ENCODE measurements around the gene RBM41. TPM values are rescaled to one million over a fixed set of nuclear protein-coding genes. Genes with fewer than 3 reads are reported as not detected.
"Not testable (repeated sequence)": the region's sequence is repeated elsewhere in the genome, so short reads cannot be mapped to it uniquely, and the experiment has no call there.

RBM41 gene
- total RNA-seq, 1 experiment from 2014 or later = 19.4 TPM

DNA sequence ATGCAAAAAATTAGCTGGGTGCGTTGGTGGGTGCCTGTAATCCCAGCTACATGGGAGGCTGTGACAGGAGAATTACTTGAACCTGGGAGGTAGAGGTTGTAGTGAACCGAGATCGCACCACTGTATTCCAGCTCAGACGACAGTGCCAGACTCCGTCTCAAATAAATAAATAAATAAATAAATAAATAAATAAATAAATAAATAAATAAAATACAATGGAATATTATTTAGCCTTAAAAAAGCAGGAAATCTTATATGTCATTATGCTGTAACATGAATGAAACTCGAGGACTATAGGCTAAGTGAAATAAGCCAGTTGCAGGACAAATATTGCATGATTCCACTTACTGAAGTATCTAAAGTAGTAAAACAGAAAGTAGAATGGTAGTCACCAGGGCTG lies 42.5 kb downstream of the RBM41 start:
- no peak overlapping the region for H3K18ac ChIP-seq (ENCODE audit: insufficient read length, low read depth, low read length)
- H3K4me1 Mint-ChIP-seq = peaks cover 0 to 5% of the 10 kb centered on the region in 2 experiments; a peak in 2 of 4 replicates
- no peak overlapping the region for H4K5ac ChIP-seq (ENCODE audit: insufficient read length, low read depth, low read length)
- H3K27ac Mint-ChIP-seq = no peak overlapping the region
- H2BK15ac ChIP-seq (ENCODE audit: low read depth, low read length) = no peak overlapping the region
- H3K79me2 ChIP-seq (ENCODE audit: insufficient read depth, low read length) = no peaks in the 10 kb centered on the region
- H2AK5ac ChIP-seq (ENCODE audit: insufficient read length, low read length) = no peak overlapping the region
- TF ChIP-seq, protein P1, sequence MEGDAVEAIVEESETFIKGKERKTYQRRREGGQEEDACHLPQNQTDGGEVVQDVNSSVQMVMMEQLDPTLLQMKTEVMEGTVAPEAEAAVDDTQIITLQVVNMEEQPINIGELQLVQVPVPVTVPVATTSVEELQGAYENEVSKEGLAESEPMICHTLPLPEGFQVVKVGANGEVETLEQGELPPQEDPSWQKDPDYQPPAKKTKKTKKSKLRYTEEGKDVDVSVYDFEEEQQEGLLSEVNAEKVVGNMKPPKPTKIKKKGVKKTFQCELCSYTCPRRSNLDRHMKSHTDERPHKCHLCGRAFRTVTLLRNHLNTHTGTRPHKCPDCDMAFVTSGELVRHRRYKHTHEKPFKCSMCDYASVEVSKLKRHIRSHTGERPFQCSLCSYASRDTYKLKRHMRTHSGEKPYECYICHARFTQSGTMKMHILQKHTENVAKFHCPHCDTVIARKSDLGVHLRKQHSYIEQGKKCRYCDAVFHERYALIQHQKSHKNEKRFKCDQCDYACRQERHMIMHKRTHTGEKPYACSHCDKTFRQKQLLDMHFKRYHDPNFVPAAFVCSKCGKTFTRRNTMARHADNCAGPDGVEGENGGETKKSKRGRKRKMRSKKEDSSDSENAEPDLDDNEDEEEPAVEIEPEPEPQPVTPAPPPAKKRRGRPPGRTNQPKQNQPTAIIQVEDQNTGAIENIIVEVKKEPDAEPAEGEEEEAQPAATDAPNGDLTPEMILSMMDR (conservative IDR thresholded peaks at IDR 0.05) = no peak
- no peak overlapping the region for H2AFZ ChIP-seq (ENCODE audit: low read length)
- no peak overlapping the region for H4K91ac ChIP-seq (ENCODE audit: insufficient read length, low read depth, low read length)
- no peaks in the 10 kb centered on the region for H3K27me3 ChIP-seq (ENCODE audit: insufficient read depth, low read length)
- H3K14ac ChIP-seq (ENCODE audit: insufficient read depth, low read length) = no peak overlapping the region
- H3K79me1 ChIP-seq (ENCODE audit: insufficient read depth, low read depth, low read length, poor library complexity, severe bottlenecking) = no peaks in the 10 kb centered on the region
- no peak overlapping the region for H3K23ac ChIP-seq (ENCODE audit: insufficient read length, low read depth, low read length)
- peaks cover 21 to 45% of the 10 kb centered on the region in 2 experiments for H3K9me3 Mint-ChIP-seq
- no peak for DNase-seq
- no peak overlapping the region for H3K9ac ChIP-seq (ENCODE audit: extremely low read depth, insufficient read length, low read length)
- H3K4me1 ChIP-seq (ENCODE audit: insufficient read depth, low read length) = no peaks in the 10 kb centered on the region
- H2BK5ac ChIP-seq (ENCODE audit: insufficient read length, low read length) = no peak overlapping the region
- no peaks in the 10 kb centered on the region for H4K20me1 ChIP-seq (ENCODE audit: control insufficient read depth, insufficient read depth, insufficient read length)
- no peak overlapping the region for H2BK12ac ChIP-seq (ENCODE audit: insufficient read length, low read depth, low read length)
- H3K4me2 ChIP-seq (ENCODE audit: insufficient read depth, insufficient read length, low read length) = no peak overlapping the region
- peaks cover 9 to 35% (median 14%) of the 10 kb centered on the region in 3 experiments; a peak in 6 of 7 replicates for H3K36me3 Mint-ChIP-seq (ENCODE audit: insufficient read depth in 1 of 3, low read depth in 3 of 3)
- H3K4ac ChIP-seq (ENCODE audit: low read depth, low read length) = no peak overlapping the region
- H3K27ac ChIP-seq (ENCODE audit: insufficient read length, low read depth, low read length) = no peak overlapping the region
- no peak overlapping the region for H3K4me3 Mint-ChIP-seq
- H3K27me3 Mint-ChIP-seq (ENCODE audit: low read depth) = no peaks in the 10 kb centered on the region
- H3T11ph ChIP-seq (ENCODE audit: low read length) = no peak overlapping the region
- no peak overlapping the region for H3K56ac ChIP-seq (ENCODE audit: insufficient read length, low read depth, low read length)
- no peak overlapping the region for H2BK120ac ChIP-seq (ENCODE audit: low read depth, low read length, poor library complexity, severe bottlenecking)
- no peaks in the 10 kb centered on the region for H3K23me2 ChIP-seq (ENCODE audit: insufficient read length, low read depth, low read length, poor library complexity, severe bottlenecking)
- H4K8ac ChIP-seq (replicated peaks; ENCODE audit: insufficient read length, low read depth, low read length) = no peak overlapping the region
- WGBS (ENCODE audit: extremely low coverage, insufficient read length, low lambda C conversion rate) = no CpG with 5 or more reads among the region's 6 CpGs
- no peak overlapping the region for H2BK20ac ChIP-seq (ENCODE audit: low read depth, low read length, poor library complexity, severe bottlenecking)
- no peaks in the 10 kb centered on the region for H3K9me3 ChIP-seq (ENCODE audit: control insufficient read depth, low read depth, low read length)

DNA sequence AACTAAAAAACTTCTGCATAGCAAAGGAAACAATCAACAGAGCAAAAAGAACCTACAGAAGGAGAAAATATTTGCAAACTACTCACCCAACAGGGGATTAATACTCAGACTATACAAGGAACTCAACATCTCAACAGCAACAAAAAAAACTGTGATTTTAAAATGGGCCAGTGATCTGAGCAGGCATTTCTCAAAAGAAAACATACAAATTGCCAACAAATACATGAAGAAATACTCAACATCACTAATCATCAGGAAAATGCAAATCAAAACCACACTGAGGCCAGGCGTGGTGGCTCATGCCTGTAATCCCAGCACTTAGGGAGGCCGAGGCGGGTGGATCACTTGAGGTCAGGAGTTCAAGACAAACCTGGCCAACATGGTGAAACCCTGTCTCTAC lies 60.9 kb downstream of the RBM41 start:
- H3K27ac ChIP-seq (ENCODE audit: insufficient read length, low read depth, low read length); H4K20me1 ChIP-seq (ENCODE audit: control insufficient read depth, insufficient read depth, insufficient read length); H2AFZ ChIP-seq (ENCODE audit: low read length); H3K23me2 ChIP-seq (ENCODE audit: insufficient read length, low read depth, low read length, poor library complexity, severe bottlenecking); H4K91ac ChIP-seq (ENCODE audit: insufficient read length, low read depth, low read length); H3K23ac ChIP-seq (ENCODE audit: insufficient read length, low read depth, low read length); H3K4me1 Mint-ChIP-seq; H3T11ph ChIP-seq (ENCODE audit: low read length); H3K27ac Mint-ChIP-seq; H2BK120ac ChIP-seq (ENCODE audit: low read depth, low read length, poor library complexity, severe bottlenecking); H2BK12ac ChIP-seq (ENCODE audit: insufficient read length, low read depth, low read length); H4K8ac ChIP-seq (replicated peaks; ENCODE audit: insufficient read length, low read depth, low read length); H2AK5ac ChIP-seq (ENCODE audit: insufficient read length, low read length); H2BK15ac ChIP-seq (ENCODE audit: low read depth, low read length); H3K4me2 ChIP-seq (ENCODE audit: insufficient read depth, insufficient read length, low read length); H3K27me3 ChIP-seq (ENCODE audit: insufficient read depth, low read length); DNase-seq; H3K9ac ChIP-seq (ENCODE audit: extremely low read depth, insufficient read length, low read length); H3K18ac ChIP-seq (ENCODE audit: insufficient read length, low read depth, low read length); H3K79me1 ChIP-seq (ENCODE audit: insufficient read depth, low read depth, low read length, poor library complexity, severe bottlenecking); H3K4ac ChIP-seq (ENCODE audit: low read depth, low read length); H3K9me3 ChIP-seq (ENCODE audit: control insufficient read depth, low read depth, low read length); H3K27me3 Mint-ChIP-seq (ENCODE audit: low read depth); H3K14ac ChIP-seq (ENCODE audit: insufficient read depth, low read length); H4K5ac ChIP-seq (ENCODE audit: insufficient read length, low read depth, low read length); H3K36me3 Mint-ChIP-seq (ENCODE audit: insufficient read depth in 1 of 3, low read depth in 3 of 3); H3K4me3 Mint-ChIP-seq; H3K4me1 ChIP-seq (ENCODE audit: insufficient read depth, low read length); H3K79me2 ChIP-seq (ENCODE audit: insufficient read depth, low read length); H2BK20ac ChIP-seq (ENCODE audit: low read depth, low read length, poor library complexity, severe bottlenecking); H2BK5ac ChIP-seq (ENCODE audit: insufficient read length, low read length); H3K56ac ChIP-seq (ENCODE audit: insufficient read length, low read depth, low read length): not testable (repeated sequence)
- no CpG with 5 or more reads among the region's 3 CpGs for WGBS (ENCODE audit: extremely low coverage, insufficient read length, low lambda C conversion rate)
- peaks cover 4 to 58% of the 10 kb centered on the region in 2 experiments; a peak in 4 of 5 replicates for H3K9me3 Mint-ChIP-seq
